ENCODE data around the gene IL15RA.
"Not testable (repeated sequence)": the region's sequence is repeated elsewhere in the genome, so short reads cannot be mapped to it uniquely, and the experiment has no call there.

IL15RA gene

DNA sequence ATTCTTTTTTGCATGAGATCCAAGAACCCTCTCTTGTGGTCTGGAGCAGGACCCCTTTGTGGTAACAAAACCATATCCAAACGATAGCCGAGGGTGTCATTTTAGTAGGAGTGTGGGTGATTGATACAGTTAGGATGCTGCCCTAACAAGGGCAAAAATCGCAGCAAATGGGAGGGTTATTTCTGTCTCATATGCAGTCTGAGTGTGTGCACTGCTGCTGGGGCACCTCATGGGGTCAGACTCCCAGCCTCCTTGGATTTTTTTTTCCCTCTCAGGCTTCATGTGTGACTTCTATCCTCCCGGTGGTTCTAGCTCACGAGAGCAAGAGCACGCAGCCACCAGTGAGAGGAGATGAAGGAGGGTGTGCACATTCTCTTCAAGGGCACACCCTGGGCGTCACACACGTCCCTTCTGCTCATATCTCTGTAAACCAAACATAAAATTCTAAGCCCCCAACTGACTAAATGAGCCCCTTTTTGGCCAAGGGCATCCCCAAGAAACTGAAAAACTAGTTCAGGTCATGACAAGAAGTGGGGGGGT lies 28.6 kb upstream of the IL15RA start:
- no peak for DNase-seq

DNA sequence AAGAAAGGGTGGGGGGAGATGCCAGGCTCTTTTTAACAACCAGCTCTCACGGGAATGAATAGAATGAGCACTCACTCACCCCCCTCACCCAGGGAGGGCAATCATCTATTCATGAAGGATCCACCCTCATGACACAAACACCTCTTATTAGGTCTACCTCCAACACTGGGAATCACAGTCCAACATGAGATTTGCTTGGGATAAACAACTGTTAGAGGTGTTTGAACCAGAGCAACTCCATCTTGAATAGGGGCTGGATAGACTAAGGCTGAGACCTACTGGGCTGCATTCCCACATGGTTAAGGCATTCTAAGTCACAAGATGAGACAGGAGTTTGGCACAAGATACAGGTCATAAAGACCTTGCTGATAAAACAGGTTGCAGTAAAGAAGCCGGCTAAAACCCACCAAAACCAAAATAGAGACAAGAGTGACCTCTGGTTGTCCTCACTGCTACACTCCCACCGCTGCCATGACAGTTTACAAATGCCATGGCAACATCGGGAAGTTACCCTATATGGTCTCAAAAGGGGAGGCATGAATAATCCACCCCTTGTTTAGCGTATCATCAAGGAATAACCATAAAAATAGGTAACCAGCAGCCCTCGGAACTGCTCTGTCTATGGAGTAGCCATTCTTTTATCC lies 27.9 kb upstream of the IL15RA start:
- not testable (repeated sequence) for DNase-seq

DNA sequence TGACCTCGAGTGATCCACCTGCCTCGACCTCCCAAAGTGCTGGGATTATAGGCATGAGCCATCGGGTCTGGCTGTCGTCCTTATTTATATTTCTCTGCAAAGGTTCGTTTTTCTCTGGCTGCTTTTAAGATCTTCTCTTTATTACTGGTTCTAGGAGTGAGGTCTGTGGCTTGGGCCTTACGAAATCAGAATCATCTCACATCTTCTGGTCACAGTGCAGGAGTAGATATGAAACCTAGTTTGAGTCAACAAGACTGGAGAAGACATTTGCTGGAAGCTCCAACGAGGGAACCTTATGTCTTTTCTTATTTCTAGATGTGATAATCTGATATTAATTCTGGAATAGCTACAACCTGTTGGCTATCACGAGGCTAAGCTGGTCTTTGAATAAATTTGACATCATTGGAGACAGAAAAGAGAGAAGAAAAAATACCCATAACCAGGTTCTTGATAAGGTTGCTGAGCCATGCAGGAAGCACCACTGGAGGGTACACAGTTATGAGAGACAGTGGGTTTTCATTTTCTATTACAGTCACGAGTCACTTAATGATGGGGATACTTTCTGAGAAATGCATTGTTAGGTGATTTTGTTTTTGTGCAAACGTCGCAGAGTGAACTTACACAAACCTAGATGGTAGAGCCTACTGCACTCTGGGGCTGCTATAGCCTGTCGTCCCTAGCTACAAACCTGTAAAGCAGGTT lies 25.6 kb upstream of the IL15RA start:
- DNase-seq, result no peak

DNA sequence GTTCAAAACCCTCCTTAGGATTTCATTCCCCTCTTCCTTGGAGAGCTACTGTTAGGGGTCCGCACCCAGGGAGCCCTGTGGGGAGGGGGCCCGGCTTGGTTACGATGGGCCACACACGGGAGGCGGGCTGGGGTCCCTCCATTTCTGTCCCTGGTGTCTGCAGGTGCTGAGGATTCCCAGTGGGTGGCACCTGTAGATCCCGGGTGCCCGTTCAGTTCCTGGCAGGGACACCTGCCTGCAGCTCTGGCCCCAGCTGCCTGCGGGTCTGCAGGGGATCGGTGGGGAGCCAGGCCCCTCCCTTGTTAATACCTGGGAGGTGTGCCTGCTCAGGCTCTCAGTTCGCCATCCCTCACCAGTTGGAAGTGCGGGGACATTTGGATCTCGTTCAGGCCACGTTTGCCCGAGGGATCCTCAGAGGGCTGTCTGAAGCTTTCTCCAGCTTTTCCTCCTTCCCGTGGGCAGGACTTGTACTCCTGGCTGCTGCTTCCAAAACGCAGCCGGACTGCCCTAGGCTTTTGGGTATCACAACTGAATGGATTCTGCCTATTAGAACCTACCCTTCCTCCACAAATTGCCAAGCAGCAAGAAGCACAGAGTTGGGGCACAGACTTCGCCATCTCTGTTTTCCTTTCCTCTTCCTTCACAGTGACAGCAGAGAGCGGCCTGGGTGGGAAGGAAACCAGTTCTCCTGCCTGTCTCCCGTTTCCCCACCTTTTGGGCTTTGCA lies 22.3 kb upstream of the IL15RA start:
- DNase-seq, result no peak

DNA sequence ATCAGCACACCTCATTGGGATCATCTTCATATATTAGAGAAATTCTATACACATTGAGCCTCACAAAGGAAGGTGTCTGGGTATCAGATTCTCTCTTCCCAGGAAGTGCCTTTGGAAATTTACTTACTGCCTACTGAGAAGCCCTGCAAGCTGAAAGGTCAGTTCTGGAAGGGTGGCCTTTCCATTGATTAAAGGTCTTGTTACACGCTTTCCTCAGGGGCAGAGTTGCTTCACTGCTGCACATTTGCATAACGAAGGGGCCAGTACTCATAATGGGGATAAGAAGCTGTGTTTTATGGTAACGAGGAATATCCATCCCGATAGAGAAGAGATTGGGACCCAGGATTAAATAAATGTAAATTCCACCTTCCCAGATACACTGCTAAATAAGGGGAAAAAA lies 19.4 kb upstream of the IL15RA start:
- no peak for DNase-seq

DNA sequence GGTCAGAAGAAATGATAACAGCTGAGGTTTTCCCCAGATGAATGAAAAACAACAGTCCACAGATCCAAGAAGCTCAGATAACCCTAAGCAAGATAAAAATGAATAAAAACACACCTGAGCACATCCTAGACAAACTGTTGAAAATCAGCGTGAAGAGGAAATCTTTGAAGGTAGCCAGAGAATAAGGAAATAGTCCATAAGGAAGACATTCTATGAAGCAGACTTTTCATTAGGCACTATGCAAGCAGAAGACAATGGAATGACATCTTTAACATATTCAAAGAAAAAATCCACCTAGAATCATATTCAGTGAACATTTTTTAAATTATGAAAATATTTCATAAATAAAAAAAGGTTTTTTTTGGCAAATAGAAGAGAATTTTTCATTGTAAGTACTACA lies 15.1 kb upstream of the IL15RA start:
- DNase-seq, result no peak

DNA sequence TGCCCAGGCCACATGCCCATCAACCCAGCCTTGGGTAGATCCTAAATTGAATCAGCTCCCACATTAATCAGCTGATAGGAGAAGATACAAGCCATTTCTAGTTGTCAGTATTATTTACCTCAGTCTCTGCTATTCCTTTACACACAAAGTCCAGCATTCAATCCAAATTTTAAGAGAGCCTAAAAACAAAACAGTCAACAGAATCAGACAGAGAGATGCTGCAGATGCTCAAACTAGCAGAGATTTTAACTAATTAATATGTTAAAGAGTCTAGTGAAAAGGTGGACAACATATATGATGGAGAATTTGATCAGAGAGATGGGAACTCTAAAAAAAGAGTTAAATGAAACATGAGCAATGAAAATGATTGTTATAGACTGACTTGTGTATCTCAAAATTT lies 14.4 kb upstream of the IL15RA start:
- no peak for DNase-seq

DNA sequence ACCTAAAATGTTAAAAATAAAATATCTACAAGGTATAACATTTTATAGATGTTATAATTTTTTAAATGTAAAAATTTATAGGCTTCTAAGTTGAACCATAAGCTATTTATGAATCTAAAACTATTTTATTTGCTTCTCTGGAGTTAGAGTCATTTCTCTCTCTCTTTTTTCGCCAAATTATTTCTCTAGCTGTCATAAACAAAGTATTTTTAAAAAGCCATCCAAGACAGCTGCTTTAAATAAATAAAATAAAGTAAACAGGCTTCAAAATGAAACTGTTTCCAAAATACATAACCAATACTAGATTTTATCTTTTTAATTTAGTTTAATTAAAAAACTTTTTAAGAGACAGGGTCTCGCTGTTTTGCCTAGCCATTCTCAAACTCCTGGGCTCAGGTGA lies 12.4 kb upstream of the IL15RA start:
- DNase-seq, result no peak

DNA sequence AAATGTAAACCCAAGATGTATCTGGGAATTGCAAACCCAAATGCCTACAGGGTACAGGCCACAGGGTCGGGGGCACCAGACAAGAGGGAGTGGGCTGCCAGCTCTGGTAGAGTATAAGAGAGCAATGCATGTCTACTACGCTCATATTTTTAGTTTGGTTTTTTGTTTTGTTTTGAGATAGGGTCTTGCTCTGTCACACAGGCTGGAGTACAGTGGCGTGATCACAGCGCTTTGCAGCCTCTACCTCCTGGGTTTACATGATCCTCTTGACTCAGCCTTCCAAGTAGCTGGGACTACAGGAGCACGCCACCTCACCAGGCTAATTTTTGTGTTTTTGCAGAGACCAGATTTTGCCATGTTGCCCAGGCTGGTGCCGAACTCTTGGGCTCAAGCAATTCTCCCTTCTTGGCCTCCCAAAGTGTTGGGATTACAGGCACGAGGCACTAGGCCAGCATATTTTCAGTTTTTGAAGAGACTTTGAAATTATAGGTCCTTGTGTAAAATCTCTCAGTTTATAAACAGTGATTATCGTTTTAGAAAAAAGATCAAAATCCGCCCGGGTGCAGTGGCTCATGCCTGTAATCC lies 11.1 kb upstream of the IL15RA start:
- DNase-seq, result no peak

DNA sequence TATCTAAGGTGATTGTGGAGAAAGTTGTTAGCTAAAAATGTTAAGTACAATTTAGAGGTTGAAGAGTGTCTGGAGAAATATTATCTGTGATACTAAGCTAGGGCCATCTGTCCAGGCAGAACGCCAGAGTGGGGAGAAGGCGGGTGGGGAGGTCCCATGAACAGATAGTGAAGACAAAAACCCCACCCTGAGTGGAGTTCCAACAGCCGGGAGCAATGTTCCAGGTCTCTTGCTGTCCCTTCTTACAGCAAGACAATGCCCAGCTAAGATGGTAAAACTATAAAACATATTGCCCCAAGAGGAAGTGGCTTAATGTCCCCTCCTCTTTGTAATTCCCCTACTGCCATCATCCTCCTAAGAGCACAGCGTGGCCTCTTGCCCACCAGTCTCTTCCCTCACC lies 10.4 kb upstream of the IL15RA start:
- peak; percentile 23 to 47 for DNase-seq

DNA sequence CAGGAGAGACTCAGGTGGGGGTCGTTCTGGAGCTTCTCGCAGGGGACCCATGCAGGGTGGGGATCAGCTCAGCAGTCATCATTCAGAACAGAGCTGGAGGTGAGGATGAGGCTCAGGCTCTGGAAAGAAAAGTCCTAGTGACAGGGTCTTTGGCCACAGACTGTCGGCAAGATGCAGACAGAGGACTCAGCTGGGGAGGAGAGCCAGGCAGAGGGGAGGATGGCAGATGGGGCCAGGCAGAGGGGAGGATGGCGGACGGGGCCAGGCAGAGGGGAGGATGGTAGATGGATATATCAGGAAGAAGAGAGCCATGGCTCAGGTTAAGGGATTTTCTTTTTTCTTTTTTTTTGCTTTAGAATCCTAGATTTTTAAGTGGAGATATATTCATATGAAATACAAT lies 7.7 kb upstream of the IL15RA start:
- DNase-seq, result no peak

DNA sequence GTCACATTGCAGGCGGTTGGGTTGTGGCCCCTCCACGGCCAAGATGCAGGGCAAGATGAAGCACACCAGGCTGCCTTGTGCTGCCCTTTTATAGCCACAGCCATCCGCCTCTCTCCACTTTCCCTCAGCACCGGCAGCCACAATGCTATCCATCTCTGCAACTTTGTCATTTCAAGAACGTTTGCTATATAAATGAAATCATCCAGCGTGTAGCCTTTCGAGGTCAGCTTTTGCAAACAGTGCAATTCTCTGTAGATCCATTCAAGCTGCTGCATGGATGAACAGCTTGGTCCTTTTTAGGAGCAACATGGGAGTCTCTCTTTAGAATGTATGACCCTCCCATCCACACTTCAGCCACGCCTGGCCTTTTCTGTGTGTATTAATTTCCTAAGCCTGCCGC lies 6.4 kb upstream of the IL15RA start:
- no peak for DNase-seq

DNA sequence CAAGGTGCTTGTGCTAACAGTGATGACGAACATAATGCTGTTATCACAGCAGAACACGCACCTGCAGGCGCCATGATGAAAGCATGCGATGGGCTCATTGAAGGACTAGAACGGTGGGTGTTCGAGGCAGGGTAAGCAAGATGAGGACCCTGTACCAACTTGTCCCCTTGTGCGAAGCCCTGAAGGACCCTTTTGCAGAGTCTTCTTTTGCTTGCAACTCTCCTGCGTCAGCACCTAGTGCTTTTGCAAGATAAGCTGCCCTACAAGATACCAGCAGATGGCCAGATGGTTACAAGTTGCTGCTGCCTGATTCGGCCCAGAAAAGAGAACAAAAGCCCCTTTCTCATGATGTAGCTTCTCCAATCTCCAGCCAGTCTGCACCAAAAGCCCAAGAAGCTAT lies 4.2 kb upstream of the IL15RA start:
- DNase-seq, result peak in 1 of 2 experiments; percentile 28

DNA sequence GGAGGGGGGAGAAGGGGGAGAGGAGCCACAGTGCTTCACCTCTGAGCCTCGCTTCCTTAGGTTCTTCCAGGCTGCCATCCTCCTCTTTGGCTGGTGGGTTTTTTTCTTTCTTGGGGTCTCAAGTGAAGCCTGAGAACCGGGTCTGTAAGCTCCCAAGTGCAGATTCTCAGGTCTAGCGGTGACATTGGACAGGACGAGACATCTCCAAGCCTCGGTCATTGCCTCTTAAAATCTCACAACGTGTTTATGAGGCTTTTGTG lies 817 bp upstream of the IL15RA start:
- no peak for DNase-seq

DNA sequence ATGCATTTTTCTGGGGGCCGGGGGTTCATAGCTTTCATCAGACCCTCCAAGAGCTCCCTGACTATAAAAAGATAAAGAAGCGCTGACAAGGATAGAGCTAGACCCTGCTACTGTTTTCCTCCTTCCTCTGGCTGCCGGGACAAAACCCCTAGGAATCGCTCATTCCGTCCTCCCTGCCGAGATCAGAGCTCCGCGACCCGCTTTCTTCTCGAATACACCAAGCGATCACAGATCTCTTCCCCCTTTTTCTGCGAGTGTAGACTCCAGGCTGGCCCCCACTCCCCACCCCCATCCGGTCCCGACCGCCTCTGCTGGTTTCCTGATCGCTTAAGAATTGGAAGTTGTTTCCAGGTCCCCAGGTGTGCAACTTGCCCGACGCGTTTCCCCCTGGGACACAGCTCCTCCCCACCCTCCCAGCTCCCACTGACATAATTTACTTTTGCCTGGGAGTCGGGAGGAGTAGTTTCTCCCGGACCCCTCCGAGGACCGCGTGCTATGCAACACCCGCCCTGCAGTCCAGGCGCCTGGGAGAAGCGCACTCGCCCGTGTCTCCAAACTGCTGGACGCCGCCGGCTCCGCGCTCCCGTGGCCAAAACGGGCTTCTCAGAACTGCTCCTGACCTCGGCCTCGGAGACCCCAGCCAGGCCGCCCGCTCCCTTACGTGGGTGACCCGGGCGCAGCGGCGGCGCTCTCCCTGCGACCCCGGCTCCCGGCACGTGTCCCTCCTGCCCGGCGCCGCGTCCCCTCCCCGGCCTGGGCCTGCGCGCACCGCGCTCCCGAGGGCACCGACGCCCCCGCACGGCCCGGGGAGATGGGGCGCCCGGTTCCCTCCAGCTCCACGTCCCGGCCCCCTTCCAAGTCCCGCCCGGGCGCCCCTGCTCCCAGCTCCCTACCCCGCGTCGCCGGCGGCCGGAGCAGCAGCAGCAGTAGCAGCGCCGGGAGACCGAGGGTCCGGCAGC lies 552 bp downstream of the IL15RA start:
- no peak for DNase-seq

DNA sequence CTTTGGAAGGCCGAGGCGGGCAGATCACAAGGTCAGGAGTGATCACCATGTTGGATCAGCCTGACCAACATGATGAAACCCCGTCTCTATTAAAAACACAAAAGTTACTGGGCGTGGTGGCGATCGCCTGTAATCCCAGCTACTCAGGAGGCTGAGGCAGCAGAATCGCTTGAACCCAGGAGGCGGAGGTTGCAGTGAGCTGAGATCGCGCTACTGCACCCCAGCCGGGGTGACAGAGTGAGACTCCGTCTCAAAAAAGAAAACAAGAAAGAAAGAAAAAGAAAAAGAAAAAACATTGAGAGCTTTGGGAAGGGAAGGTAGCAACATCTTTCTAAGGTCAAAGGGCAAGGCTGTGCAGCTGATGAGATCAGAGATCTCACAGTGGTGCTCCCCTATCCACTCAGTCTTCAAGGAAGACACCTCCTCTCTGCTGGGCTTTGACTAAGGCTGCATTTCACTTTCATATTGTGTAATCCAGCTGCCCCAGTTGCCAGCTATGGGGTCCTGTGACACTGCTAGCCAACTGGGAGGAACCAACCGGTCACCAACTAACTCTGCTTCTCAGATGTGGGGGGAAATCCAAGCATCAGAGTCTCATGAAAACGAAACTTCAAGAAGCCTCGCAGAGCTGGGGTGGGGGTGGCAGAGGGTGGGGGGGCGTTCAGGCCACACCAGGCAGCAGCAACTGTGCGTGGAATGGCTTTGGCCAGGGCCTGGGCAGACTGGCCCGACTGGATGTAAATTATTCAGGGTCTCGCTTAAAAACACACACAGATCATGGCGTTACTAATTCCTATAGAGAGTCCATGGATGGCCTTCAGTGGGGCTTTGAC lies 1.5 kb downstream of the IL15RA start:
- no peak for DNase-seq

DNA sequence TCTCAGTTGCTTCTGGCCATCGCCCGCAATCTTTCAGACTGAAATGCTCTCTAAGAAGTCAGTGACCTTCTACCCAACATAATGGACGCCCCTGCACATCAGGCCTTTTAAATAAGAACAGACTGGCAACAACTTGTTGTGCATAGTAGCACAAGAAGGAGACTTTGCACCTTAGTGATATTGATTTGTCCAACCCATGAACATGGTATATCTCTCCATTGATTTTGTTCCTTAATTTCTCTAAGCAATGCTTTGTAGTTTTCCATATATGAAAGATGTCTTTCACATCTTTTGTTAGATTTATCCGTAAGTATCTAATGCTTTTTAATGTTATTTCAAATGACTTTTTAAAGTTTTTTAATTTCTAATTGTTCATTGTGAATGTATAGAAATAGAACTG lies 4.3 kb downstream of the IL15RA start:
- DNase-seq, result no peak

DNA sequence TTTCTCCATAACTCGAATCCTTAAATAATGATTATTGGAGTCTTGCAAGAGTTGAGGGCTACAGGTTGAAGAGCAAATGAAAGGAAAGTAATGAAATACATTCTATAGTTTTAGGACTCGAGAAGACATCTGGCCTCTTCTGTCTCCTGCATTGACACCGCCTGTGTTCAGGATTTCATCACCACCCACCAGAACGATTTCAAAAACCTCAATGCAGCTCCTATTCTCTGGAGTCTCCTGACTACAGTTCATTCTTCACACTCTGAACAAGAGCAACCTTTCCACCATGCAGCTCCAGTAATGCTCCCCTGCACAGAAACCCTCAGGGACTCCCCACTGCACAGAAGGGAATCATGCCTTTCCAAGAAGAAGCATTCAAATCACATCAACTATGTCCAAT lies 5.5 kb downstream of the IL15RA start:
- no peak for DNase-seq

DNA sequence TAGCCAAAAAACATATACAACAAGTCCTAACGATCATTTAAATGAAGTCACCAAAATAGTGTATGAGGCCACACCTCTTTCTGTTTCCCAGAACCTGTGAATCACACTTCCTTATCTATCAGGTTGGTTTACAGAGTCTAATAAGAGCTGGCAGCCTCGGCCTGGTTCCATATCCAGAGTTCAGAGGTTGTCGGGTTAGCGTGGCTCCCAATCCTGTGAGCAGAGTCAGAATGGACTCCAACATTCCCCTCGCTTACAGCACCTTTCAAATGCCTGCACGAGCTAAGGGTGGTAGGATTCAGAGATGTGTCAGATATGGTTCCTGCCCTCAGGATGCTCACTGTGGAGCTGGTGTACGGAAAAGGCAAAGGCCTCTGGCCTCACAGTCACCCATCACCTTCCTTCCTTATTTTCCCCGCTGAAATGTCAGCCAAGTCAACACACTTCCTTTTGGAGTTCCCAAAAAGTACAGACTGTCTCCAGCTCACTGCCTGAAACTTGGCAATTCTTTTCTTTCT lies 6.0 kb downstream of the IL15RA start:
- no peak for DNase-seq

DNA sequence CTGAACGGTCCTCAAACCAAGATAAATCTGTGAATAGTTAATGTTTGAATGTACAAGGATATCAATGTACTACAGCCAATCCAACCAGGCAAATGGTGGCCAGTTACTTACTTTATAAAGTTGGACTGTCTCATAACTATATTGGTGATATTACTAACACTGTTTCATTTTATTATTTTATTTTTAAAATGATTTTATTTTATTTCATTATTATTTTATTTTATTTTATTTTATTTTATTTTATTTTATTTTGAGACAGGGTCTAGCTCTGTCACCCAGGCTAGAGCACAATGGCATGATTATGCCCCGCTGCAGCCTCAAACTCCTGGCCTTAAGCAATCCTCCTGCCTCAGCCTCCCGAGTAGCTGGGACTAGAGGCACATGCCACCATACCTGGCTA lies 6.8 kb downstream of the IL15RA start:
- DNase-seq, result no peak

DNA sequence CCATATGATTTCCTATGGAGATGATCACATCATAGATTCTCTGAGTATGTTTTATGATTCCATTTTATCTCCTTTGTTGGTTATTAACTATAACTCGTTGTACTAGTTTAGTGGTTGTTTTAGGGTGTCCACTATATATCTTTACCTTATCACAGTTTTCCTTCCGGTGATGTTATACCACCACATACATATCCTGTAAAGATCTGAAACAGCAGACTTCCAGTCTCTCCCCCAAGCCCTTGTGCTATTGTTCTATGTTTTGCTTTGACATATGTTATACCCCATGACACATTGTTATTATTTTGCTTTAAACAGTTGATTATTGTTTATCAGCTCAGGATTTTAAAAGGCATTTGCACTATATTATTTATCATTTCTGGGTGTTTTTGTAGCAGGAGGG lies 7.3 kb downstream of the IL15RA start:
- DNase-seq, result no peak
